ENCODE measurements around the gene SLX4IP.

The SLX4IP gene

GRCh38 chr20:10554285-10554684 is 119.2 kb downstream of the SLX4IP start:
- DNase-seq, result no peak

- no peak for DNase-seq
Observed at GRCh38 chr20:10555393-10555792, 120.3 kb downstream of the SLX4IP start.

- DNase-seq, result no peak
Observed at GRCh38 chr20:10555865-10556308, 120.8 kb downstream of the SLX4IP start.

- no peak for DNase-seq
Observed at GRCh38 chr20:10556519-10557083, 121.5 kb downstream of the SLX4IP start.

- DNase-seq, result no peak
Observed at GRCh38 chr20:10557685-10558084, 122.6 kb downstream of the SLX4IP start.

GRCh38 chr20:10558635-10559187 is 123.6 kb downstream of the SLX4IP start:
- DNase-seq, result peak; percentile 69

GRCh38 chr20:10559266-10559665 is 124.2 kb downstream of the SLX4IP start:
- DNase-seq, result no peak

GRCh38 chr20:10560686-10561085 is 125.6 kb downstream of the SLX4IP start:
- DNase-seq, result no peak

GRCh38 chr20:10561302-10561701 is 126.2 kb downstream of the SLX4IP start:
- no peak for DNase-seq

- DNase-seq, result no peak
Observed at GRCh38 chr20:10562899-10563298, 127.8 kb downstream of the SLX4IP start.

- DNase-seq, result no peak
Observed at GRCh38 chr20:10563935-10564492, 128.9 kb downstream of the SLX4IP start.

GRCh38 chr20:10565191-10565921 is 130.3 kb downstream of the SLX4IP start:
- DNase-seq, result no peak

- DNase-seq, result no peak
Observed at GRCh38 chr20:10565922-10566897, 131.1 kb downstream of the SLX4IP start.

- DNase-seq, result peak; percentile 54
Observed at GRCh38 chr20:10568032-10568431, 132.9 kb downstream of the SLX4IP start.

GRCh38 chr20:10571313-10571815 is 136.3 kb downstream of the SLX4IP start:
- DNase-seq, result no peak

GRCh38 chr20:10572853-10573252 is 137.7 kb downstream of the SLX4IP start:
- no peak for DNase-seq

- no peak for DNase-seq
Observed at GRCh38 chr20:10573273-10573950, 138.3 kb downstream of the SLX4IP start.

GRCh38 chr20:10573951-10574339 is 138.8 kb downstream of the SLX4IP start:
- DNase-seq, result no peak

- DNase-seq, result no peak
Observed at GRCh38 chr20:10576411-10577090, 141.4 kb downstream of the SLX4IP start.

- DNase-seq, result no peak
Observed at GRCh38 chr20:10577648-10578047, 142.5 kb downstream of the SLX4IP start.

- peak; percentile 60 for DNase-seq
Observed at GRCh38 chr20:10578607-10579006, 143.5 kb downstream of the SLX4IP start.

Data from activated CD4-positive, alpha-beta T cell treated with anti-CD3 and anti-CD28 coated beads, Interleukin-10, Interleukin-2, amounts not matched to agents 100 ng/mL and 50 ng/mL, durations not matched to agents 16 hours and 8 hours (primary cell).